Erythroblast (primary cell): Measurements from ENCODE around the gene HOXB13.
"Not testable (repeated sequence)": the region's sequence is repeated elsewhere in the genome, so short reads cannot be mapped to it uniquely, and the experiment has no call there.

ENCODE experiments used
- DNase-seq, 2 experiments: peaks; one replicate each; lab custom pipeline; 2025; lab: John Stamatoyannopoulos, UW
- GATA1 ChIP-seq: IDR thresholded peaks from 2 replicates; pipeline ENCODE4 v1.6.1; 2011; ENCODE audit warnings: low read depth, mild to moderate bottlenecking, control low read depth, low read length, moderate library complexity
- POLR2A ChIP-seq: IDR thresholded peaks from 2 replicates; pipeline ENCODE4 v1.6.1; 2011; ENCODE audit warnings: mild to moderate bottlenecking, low read length

Gene HOXB13

DNA sequence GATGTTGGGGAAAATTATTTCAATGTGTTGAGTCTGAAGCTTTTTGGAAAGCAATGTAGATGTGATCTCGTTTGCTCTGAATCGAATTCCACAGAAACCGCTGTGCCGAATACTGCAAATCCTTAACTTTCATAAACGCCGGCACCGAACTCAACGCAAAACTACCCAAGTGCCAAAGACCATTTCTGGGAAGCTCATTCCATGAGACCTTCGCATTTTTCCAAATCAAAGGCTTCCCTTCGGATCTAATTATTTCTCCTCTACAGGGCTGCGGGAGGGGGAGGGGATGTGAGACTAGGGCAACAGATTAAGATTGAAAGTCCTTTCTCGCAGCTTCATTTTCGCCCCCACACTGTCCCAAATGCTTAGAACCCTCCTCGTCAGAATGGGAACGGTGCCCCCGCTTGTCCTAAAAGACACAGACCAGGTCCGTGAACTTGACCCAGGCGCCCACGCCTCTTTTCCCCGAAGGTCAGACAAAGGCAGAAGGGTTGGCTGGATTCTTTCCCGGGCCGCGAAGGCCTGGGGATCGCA, 10.3 kb downstream of the HOXB13 start:
- peak; percentile 8 to 29 for DNase-seq
- no peak for TF ChIP-seq GATA1
- TF ChIP-seq POLR2A: no peak

DNA sequence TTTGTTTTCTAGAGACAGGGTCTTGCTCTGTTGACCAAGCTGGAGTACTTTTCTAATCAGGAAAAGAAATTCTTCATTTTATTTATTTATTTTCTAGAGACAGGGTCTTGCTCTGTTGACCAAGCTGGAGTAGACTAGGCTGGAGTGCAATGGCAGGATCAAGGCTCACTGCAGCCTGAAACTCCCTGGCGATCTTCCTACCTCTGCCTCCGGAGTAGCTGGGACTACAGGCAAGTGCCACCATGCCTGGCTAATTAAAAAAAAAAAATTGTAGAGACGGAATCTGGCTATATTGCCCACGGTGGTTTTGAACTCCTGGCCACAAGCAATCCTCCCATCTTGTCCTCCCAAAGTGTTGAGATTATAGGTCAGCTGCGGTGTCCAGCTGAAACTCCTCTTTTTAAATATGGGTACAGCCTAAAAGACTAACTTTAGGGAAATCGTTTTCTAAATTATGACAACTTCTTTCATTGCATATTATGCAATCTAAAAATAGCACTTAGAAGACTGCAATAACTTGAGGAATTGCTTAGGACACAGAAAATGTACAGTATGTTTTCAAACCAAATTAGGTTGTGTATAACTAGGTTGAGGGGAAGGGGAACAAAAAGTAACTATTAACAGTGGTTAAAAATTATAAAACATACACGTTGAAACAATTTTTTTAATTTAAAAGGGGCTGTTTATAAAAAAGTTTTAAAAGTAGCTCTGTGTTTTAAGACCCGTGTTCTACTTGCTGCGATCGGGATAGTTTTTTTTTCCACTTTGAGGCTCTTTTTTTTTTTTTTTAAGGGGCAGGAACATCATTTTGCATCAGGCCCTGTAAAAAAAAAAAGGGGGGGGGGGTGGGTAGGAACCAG, 11.0 kb downstream of the HOXB13 start:
- TF ChIP-seq POLR2A (no peak), GATA1 (no peak)
- DNase-seq: no peak

DNA sequence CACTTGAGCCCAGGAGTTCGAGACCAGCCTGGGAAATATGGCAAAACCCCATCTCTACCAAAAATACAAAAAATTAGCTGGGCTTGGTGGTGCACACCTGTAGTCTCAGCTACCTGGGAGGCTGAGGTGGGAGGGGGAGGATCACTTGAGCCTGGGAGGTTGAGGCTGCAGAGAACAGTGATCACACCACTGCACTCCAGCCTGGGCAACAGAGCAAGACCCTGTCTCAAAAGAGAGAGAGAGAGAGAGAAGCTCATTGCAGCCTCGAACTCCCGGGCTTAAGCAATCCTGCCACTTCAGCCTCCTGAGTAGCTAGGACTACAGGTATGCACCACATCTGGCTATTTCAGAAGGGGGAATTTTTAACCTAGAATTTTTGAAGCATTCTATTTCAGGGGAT, 12.0 kb downstream of the HOXB13 start:
- not testable (repeated sequence) for DNase-seq

DNA sequence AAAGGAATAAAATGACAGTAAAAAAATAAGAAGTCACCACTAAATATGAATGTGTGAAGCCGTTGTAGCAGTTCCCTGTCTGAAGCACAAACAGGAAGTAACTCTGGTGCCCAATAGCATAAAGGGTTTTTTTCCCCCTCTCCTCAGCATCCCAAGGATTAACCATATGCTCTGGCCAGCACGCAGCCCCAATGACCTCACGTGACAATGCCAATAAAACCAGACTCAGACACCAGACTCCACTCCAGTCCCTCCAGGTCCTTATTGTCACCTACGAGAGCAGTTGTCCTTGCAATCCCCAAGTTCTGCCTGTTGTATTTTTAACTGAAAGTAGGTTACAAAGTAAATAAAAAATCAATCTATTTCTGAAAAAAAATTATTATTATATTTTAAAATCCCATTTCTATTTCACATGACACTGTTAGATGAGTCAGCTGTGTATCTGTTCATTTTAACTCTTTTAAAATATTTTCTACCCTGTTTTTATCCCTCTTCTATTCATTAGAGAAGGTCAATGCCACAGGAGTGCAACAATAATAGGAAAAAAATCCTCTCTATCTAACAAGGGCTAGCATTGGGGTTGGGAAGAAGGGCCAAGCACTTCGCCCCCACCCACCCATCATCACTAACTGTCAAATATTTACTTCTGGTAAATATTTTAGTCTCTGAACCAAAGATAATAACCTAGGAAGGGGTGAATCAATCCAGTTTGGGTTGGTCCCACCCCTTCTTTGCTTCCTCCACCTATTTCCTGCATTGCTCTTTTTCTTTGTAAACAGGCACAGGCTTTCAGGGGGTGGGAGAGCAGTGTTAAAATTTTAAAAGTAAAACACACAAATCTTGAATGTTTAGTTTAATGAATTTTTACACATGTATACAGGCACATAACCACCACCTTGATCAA, 12.8 kb downstream of the HOXB13 start:
- no peak for DNase-seq
- TF ChIP-seq GATA1 (no peak), POLR2A (no peak)

DNA sequence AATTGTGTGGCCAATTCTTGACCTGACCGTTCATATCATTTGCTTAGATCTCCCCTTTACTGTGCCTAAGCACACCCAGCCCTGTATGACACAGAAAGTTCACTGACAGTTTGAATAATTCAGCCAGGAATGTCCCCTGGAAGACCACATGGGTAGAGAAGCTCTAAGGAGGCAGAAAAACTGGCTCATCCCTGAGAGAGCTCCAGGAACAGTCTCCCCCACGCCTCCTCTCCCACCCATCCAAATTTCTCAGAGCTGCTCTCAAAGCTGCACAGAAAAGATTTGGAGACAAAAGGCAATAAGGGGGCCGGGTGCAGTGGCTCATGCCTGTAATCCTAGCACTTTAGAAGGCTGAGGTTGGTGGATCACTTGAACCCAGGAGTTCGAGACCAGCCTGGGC, 17.4 kb downstream of the HOXB13 start:
- TF ChIP-seq POLR2A (no peak), GATA1 (no peak)
- no peak for DNase-seq

DNA sequence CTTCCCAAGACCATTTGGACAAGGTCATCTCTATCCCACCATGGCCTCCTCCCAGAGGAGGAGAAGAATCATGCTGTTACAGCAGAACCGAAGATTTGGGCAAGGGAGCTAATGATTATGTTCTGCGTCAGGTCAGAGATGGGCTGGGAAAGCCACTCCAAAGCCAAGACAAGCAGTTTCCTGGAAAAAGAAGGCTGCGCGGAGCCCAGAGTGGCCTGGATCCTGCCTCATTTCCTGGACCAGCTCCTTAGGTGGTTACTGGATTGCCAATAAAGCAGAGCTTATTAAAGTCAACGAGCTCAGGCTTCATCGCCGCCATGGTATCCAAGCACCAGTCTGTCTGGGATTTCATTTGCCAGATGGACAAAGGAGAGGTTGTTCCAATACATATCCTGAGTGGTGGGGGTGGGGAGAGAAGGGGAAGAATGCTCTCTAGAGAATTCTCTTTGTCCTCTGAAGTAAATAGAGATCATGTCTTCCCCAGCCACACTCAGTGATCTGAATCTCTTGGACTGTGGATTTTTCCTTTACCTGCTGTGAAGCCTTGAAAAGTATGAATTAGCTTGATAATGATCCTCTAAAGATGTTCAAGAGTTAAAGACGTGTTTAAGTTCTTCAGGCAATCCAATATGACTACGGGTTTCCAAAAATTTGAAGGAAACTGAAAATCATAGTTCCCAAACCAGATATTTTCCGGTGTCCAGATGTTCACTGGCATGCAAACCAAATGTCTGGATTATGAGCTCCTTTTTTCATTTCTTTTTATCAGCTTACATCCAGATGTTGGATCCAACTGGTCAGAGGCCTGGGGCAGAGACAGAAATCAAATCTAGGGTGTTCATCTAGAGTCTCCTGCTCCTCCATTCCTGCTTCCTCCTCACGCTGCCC, 23.9 kb downstream of the HOXB13 start:
- TF ChIP-seq GATA1 (no peak), POLR2A (no peak)
- no peak for DNase-seq

DNA sequence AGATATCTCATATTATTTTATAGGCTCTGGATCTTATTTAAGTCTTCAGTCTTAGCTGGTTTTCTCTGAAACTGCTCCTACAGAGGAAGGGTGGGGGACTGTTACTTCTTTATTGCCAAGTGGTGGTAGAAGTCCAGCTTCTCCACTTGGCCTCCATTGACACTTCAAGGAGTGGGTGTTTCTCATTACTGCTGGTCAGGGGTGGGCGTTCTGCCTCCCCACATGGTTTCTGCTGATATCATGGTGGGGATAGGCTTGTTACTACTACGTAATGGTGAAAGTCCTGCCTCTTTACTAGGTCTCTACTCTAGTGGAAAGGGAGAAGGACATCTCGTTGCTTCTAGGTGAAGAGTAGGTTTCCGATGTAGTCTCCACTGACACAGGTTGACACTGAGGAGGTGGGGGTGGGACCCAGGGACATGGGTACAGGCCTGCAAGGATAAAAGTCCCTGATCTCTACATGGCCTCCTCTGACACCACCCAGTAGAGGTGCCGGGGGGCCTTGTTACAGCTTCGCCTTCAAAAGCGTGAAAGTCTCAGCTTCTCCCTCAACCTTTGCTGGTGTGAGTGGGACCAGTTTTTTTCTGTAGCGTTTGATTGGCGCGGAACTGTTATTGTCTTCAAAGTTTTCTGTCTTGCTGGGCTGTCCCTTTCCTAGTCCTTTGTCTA, 26.6 kb downstream of the HOXB13 start:
- no peak for TF ChIP-seq GATA1
- TF ChIP-seq POLR2A: no peak
- DNase-seq: no peak

DNA sequence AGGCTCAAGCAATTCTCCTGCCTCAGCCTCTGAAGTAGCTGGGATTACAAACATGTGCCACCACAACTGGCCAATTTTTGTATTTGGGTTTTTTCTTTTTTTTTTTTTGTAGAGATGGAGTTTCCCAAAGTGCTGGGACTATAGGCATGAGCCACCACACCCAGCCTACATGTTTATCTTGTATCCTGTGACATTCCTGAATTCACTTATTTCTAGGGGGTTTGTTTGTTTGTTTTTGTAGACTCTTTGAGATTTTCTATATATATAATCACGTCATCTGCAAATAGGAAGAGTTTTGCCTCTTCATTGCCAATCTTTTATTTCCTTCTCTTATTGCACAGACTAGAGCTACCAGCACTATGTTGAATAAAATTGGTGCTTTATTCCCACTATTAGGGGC, 35.4 kb downstream of the HOXB13 start:
- TF ChIP-seq GATA1: no peak
- TF ChIP-seq POLR2A: no peak
- DNase-seq: no peak

DNA sequence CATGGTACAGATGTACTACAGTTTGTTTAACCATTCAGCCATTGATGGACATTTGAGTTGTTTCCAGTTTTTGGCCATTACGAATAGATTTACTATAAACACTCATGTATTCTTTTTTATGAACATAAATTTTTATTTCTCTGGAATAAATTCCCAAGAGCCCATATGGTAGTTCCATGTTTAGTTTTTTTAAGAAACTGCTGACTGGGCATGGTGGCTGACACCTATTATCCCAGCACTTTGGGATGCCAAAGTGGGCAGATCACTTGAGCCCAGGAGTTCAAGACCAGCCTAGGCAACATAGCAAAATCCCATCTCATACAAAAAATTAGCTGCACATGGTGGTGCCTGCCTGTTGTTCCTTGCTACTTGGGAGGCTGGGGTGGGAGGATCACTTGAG, 36.5 kb downstream of the HOXB13 start:
- DNase-seq: no peak
- TF ChIP-seq GATA1: no peak
- TF ChIP-seq POLR2A: no peak

DNA sequence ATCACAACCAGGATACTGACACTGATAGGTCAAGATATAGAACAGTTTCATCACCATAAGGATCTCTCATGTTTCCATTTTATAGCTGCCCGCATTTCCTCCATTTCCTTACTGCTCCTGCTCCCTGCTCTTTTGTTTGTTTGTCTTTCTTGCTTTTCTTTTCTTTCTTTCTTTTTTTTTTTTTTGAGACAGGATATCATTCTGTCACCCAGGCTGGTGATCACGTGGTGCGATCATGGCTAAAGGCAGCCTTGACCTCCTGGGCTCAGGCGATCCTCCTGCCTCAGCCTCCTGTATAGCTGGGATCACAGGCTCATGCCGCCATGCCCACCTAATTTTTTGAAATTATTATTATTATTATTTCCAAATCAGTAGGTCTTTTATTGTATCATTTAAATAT, 37.9 kb downstream of the HOXB13 start:
- DNase-seq: no peak

DNA sequence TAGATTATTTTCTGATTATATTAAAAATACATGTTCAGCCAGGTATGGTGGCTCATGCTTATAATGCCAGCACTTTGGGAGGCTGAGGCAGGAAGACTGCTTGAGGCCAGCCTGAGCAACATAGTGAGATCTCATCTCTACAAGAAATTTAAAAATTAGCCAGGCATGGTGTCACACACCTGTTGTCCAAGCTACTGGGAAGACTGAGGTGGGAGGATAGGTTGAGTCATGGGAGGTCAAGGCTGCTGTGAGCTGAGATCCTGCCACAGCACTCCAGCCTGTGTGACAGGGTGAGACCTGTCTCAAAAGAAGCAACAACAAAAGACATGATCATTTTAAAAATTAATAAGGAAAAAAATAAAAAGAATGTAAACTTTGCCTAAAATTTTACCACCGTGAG, 46.9 kb downstream of the HOXB13 start:
- TF ChIP-seq POLR2A (no peak), GATA1 (no peak)
- no peak for DNase-seq

More for the DNA sequence above, 37.9 kb downstream of the HOXB13 start:
- no peak for TF ChIP-seq POLR2A
- no peak for TF ChIP-seq GATA1

DNA sequence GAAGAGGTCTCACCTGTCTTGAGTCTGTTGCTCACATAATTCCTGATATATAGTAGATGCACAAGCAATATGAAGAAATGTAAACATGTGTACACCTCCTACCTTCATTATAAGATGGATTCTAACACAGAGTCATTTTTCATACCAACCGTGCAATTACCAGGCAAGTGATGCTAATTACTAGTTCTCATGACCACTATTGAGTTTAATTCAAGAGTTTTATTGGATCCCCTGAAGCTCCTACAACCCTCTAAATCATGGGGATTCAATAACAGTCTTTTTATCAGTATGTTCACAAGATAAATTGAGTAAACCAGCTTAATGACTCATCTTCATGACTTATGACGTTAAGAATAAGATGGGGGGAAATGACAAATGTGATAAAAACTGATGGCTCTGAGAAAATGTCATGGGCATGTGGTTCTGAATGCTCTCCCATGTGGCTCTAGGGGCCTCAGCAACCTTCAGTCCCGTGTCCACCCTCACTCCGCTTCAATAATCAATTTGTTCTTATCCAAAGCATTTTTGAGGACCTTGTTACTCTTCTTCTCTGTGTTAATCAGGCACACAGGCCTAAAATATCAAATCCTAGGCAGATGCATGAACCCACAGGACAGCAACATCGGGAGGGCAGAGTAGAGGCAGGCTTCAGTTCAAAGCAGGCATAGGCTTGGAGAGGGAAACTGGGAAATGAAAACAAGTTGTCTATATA, 49.0 kb downstream of the HOXB13 start:
- no peak for DNase-seq
- no peak for TF ChIP-seq POLR2A
- TF ChIP-seq GATA1: no peak
